HEK293 (cell line): ENCODE data around the gene TMEM134.

ENCODE experiments used
- CTCF ChIA-PET: fragments of 350-600 bp; formaldehyde crosslinking; extraction: SDS; loops from one replicate; lab custom pipeline; 2021; ENCODE audit warnings: antibody characterized with exemption; lab: Yijun Ruan, JAX
- POLR2A ChIA-PET: fragments of 300-600 bp; formaldehyde crosslinking; extraction: SDS; loops from one replicate; lab custom pipeline; 2020; ENCODE audit warnings: antibody characterized with exemption, inconsistent platforms; lab: Yijun Ruan, JAX
- H3K27ac ChIP-seq: fragments of 200-500 bp; sonication (Bioruptor generic); 2 replicates; pipeline ENCODE4 v1.5.1; 2014; ENCODE audit warnings: low read depth, low read length, control low read depth, inconsistent platforms; ENCODE audit errors: extremely low read depth
- H3K36me3 ChIP-seq, 2 experiments: fragments of 200-500 bp in 1 of 2; sonication (Bioruptor generic) in 1 of 2; 1 replicate in 1 of 2; 2 replicates in 1 of 2; pipeline ENCODE4 v1.5.1; 2014 to 2017; ENCODE audit warnings: inconsistent platforms in 2 of 2, low read length in 2 of 2; ENCODE audit not compliant: control insufficient read depth in 2 of 2, insufficient read depth in 1 of 2
- H3K4me1 ChIP-seq: fragments of 200-500 bp; sonication (Bioruptor generic); 2 replicates; pipeline ENCODE4 v1.5.1; 2014; ENCODE audit warnings: mild to moderate bottlenecking, low read length, inconsistent platforms; ENCODE audit not compliant: control insufficient read depth, insufficient read depth
- H3K4me3 ChIP-seq: 2 replicates; pipeline ENCODE4 v1.5.1; 2011; ENCODE audit warnings: low read depth, mild to moderate bottlenecking, control low read depth, low read length, moderate library complexity
- H3K9me3 ChIP-seq: fragments of 200-500 bp; sonication (Bioruptor generic); 2 replicates; pipeline ENCODE4 v1.5.1; 2014; ENCODE audit warnings: low read depth, low read length, inconsistent platforms; ENCODE audit not compliant: control insufficient read depth, insufficient read depth
- KLF7 ChIP-seq: fragments of 450-650 bp; formaldehyde crosslinking; IDR thresholded peaks from 2 replicates; pipeline ENCODE4 v1.5.1; 2016; ENCODE audit warnings: missing biosample characterization, missing genetic modification characterization, borderline replicate concordance
- OVOL3 ChIP-seq: fragments of 450-650 bp; formaldehyde crosslinking; IDR thresholded peaks from 2 replicates; pipeline ENCODE4 v1.5.1; 2016; ENCODE audit warnings: missing biosample characterization, missing genetic modification characterization
- SP7 ChIP-seq: fragments of 450-650 bp; formaldehyde crosslinking; IDR thresholded peaks from 2 replicates; pipeline ENCODE4 v1.5.1; 2016; ENCODE audit warnings: missing biosample characterization, missing genetic modification characterization
- TCF7L2 ChIP-seq: IDR thresholded peaks from 2 replicates; pipeline ENCODE4 v1.6.1; 2011; ENCODE audit warnings: low read depth, mild to moderate bottlenecking, inconsistent platforms, low read length, moderate library complexity, borderline replicate concordance
- WT1 ChIP-seq: fragments of 450-650 bp; formaldehyde crosslinking; IDR thresholded peaks from 2 replicates; pipeline ENCODE4 v1.5.1; 2016; ENCODE audit warnings: missing biosample characterization, missing genetic modification characterization
- ZBTB11 ChIP-seq: fragments of 450-650 bp; formaldehyde crosslinking; conservative IDR thresholded peaks from 2 replicates; pipeline ENCODE4 v1.5.1; 2016; ENCODE audit warnings: low read depth, missing biosample characterization, missing genetic modification characterization
- ZBTB20 ChIP-seq: fragments of 450-650 bp; formaldehyde crosslinking; IDR thresholded peaks from 2 replicates; pipeline ENCODE4 v1.5.1; 2016; ENCODE audit warnings: missing biosample characterization, missing genetic modification characterization
- ZNF112 ChIP-seq: fragments of 450-650 bp; formaldehyde crosslinking; IDR thresholded peaks from 2 replicates; pipeline ENCODE4 v1.5.0; 2017; ENCODE audit warnings: missing biosample characterization, missing genetic modification characterization
- ZNF121 ChIP-seq: fragments of 450-650 bp; formaldehyde crosslinking; IDR thresholded peaks from 2 replicates; pipeline ENCODE4 v1.5.1; 2016; ENCODE audit warnings: missing biosample characterization, missing genetic modification characterization
- ZNF140 ChIP-seq: fragments of 450-650 bp; formaldehyde crosslinking; IDR thresholded peaks from 2 replicates; pipeline ENCODE4 v1.5.1; 2016; ENCODE audit warnings: missing biosample characterization, missing genetic modification characterization
- ZNF16 ChIP-seq: fragments of 450-650 bp; formaldehyde crosslinking; IDR thresholded peaks from 2 replicates; pipeline ENCODE4 v1.5.1; 2016; ENCODE audit warnings: low read depth, missing biosample characterization, missing genetic modification characterization
- ZNF202 ChIP-seq: fragments of 450-650 bp; formaldehyde crosslinking; IDR thresholded peaks from 2 replicates; pipeline ENCODE4 v1.5.1; 2016; ENCODE audit warnings: missing biosample characterization, missing genetic modification characterization, borderline replicate concordance
- ZNF214 ChIP-seq: fragments of 450-650 bp; formaldehyde crosslinking; IDR thresholded peaks from 2 replicates; pipeline ENCODE4 v1.5.1; 2017; ENCODE audit warnings: missing biosample characterization, mild to moderate bottlenecking, missing genetic modification characterization, borderline replicate concordance
- ZNF221 ChIP-seq: fragments of 450-650 bp; formaldehyde crosslinking; IDR thresholded peaks from 2 replicates; pipeline ENCODE4 v1.5.1; 2017; ENCODE audit warnings: missing biosample characterization, missing genetic modification characterization, borderline replicate concordance
- ZNF24 ChIP-seq: fragments of 450-650 bp; formaldehyde crosslinking; IDR thresholded peaks from 2 replicates; pipeline ENCODE4 v1.5.1; 2016; ENCODE audit warnings: missing biosample characterization, missing genetic modification characterization
- ZNF362 ChIP-seq: fragments of 450-650 bp; formaldehyde crosslinking; IDR thresholded peaks from 2 replicates; pipeline ENCODE4 v1.5.1; 2016; ENCODE audit warnings: missing biosample characterization, missing genetic modification characterization
- ZNF501 ChIP-seq: fragments of 450-650 bp; formaldehyde crosslinking; IDR thresholded peaks from 2 replicates; pipeline ENCODE4 v1.5.1; 2016; ENCODE audit warnings: missing biosample characterization, missing genetic modification characterization
- ZNF514 ChIP-seq: fragments of 450-650 bp; formaldehyde crosslinking; IDR thresholded peaks from 2 replicates; pipeline ENCODE4 v1.5.1; 2016; ENCODE audit warnings: missing biosample characterization, missing genetic modification characterization
- ZNF530 ChIP-seq: fragments of 450-650 bp; formaldehyde crosslinking; IDR thresholded peaks from 2 replicates; pipeline ENCODE4 v1.5.1; 2016; ENCODE audit warnings: low read depth, missing biosample characterization, missing genetic modification characterization
- ZNF645 ChIP-seq: fragments of 450-650 bp; formaldehyde crosslinking; IDR thresholded peaks from 2 replicates; pipeline ENCODE4; 2016; ENCODE audit warnings: missing biosample characterization, missing genetic modification characterization
- ZNF654 ChIP-seq: fragments of 450-650 bp; formaldehyde crosslinking; IDR thresholded peaks from 2 replicates; pipeline ENCODE4 v1.5.1; 2016; ENCODE audit warnings: low read depth, missing biosample characterization, missing genetic modification characterization
- ZNF704 ChIP-seq: fragments of 450-650 bp; formaldehyde crosslinking; IDR thresholded peaks from 2 replicates; pipeline ENCODE4 v1.5.1; 2016; ENCODE audit warnings: missing biosample characterization, missing genetic modification characterization
- ZNF777 ChIP-seq: fragments of 450-650 bp; formaldehyde crosslinking; IDR thresholded peaks from 2 replicates; pipeline ENCODE4 v1.5.1; 2017; ENCODE audit warnings: missing biosample characterization, missing genetic modification characterization, borderline replicate concordance
- ZNF792 ChIP-seq: fragments of 450-650 bp; formaldehyde crosslinking; IDR thresholded peaks from 2 replicates; pipeline ENCODE4 v1.5.1; 2016; ENCODE audit warnings: missing biosample characterization, missing genetic modification characterization
- ZNF843 ChIP-seq: fragments of 450-650 bp; formaldehyde crosslinking; IDR thresholded peaks from 2 replicates; pipeline ENCODE4 v1.5.1; 2016; ENCODE audit warnings: missing biosample characterization, missing genetic modification characterization

Gene TMEM134

GRCh38 chr11:67433536-67434394, 35.3 kb downstream of the TMEM134 start:
- peaks cover 5 to 84% of the 10 kb centered on the region in 2 experiments; a peak in 2 of 3 replicates for H3K36me3 ChIP-seq
- CTCF ChIA-PET, result interaction anchor here (0.6 kb wide), 1 partner anchor 81 kb away, joined by 3 read pairs; no protein-coding TSS in a partner anchor
- peaks cover 5% of the 10 kb centered on the region; the same call in 1 of the 2 replicates for H3K4me1 ChIP-seq
- TF ChIP-seq KLF7 (tag by site-specific recombination) (no peak), ZNF362 (tag by site-specific recombination) (no peak), OVOL3 (no peak), ZNF202 (no peak), ZNF501 (tag by site-specific recombination) (no peak), SP7 (tag by site-specific recombination) (no peak), ZNF843 (tag by site-specific recombination) (no peak), TCF7L2 (no peak), ZNF112 (no peak), ZNF514 (no peak), ZNF221 (tag by site-specific recombination) (no peak), ZNF704 (tag by site-specific recombination) (no peak)
- TF ChIP-seq, all 188 proteins: peak for 0
- Histone ChIP-seq H3K4me3 (no peak overlapping the region), H3K27ac (no peak overlapping the region), H3K9me3 (no peaks in the 10 kb centered on the region)
- POLR2A ChIA-PET, result interaction anchor here (0.7 kb wide), 2 partner anchors 10 to 13 kb away, joined by 3 to 6 read pairs; partner anchors contain the start of gene CORO1B

DNA sequence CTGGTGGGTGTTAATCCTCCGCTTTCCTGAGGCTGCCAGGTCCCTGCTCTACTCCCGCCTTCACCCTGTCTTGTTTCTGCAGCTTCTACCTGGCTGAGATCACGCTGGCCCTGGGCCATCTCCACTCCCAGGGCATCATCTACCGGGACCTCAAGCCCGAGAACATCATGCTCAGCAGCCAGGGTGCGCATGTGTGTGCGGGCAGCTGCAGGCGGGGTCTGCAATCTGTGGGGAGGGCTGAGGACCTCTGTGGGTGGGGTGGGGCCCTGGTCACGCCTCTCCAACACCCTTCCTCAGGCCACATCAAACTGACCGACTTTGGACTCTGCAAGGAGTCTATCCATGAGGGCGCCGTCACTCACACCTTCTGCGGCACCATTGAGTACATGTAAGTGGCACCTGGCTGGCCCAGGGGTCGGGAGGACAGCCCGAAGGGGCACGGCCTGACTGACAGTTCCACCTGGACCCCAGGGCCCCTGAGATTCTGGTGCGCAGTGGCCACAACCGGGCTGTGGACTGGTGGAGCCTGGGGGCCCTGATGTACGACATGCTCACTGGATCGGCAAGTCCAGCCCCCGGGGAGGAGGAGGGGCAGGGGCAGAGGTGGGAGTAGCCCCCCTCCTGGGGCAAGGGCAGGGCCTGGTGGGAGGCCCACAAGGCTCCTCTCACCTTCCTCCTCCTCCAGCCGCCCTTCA, 36.2 kb downstream of the TMEM134 start:
- no peak overlapping the region for H3K27ac ChIP-seq
- H3K4me3 ChIP-seq, result no peak overlapping the region
- H3K36me3 ChIP-seq, result peaks cover 5 to 74% of the 10 kb centered on the region in 2 experiments; a peak in 2 of 3 replicates
- POLR2A ChIA-PET, result interaction anchor here (0.7 to 1.3 kb wide), 2 partner anchors 10 to 43 kb away, joined by 3 to 6 read pairs; partner anchors contain the start of gene CORO1B
- CTCF ChIA-PET, result interaction anchor here (0.6 kb wide), 1 partner anchor 80 kb away, joined by 3 read pairs; no protein-coding TSS in a partner anchor
- H3K4me1 ChIP-seq, result peaks cover 5% of the 10 kb centered on the region; the same call in 1 of the 2 replicates
- no peaks in the 10 kb centered on the region for H3K9me3 ChIP-seq
- no peak for TF ChIP-seq ZNF214 (tag by site-specific recombination)
- no peak for TF ChIP-seq ZNF645 (tag by site-specific recombination)
- no peak for TF ChIP-seq ZNF654 (tag by site-specific recombination)
- no peak for TF ChIP-seq ZNF112
- TF ChIP-seq ZNF24 (tag by site-specific recombination), result no peak
- no peak for TF ChIP-seq ZNF16
- TF ChIP-seq ZNF530 (tag by site-specific recombination), result no peak
- TF ChIP-seq ZNF777 (tag by site-specific recombination), result no peak
- TF ChIP-seq ZNF792 (tag by site-specific recombination), result no peak
- TF ChIP-seq ZNF121 (tag by site-specific recombination), result no peak
- TF ChIP-seq ZBTB11 (tag by site-specific recombination), result no peak
- TF ChIP-seq WT1 (tag by site-specific recombination), result no peak
- no peak for TF ChIP-seq ZBTB20 (tag by site-specific recombination)
- no peak for TF ChIP-seq ZNF140
